Renal cortical epithelial cell (primary cell): ENCODE data around the gene DNAJC18. TPM values are rescaled to one million over a fixed set of nuclear protein-coding genes. Genes with fewer than 3 reads are reported as not detected.
"Not testable (repeated sequence)": the region's sequence is repeated elsewhere in the genome, so short reads cannot be mapped to it uniquely, and the experiment has no call there.

Source experiments
- DNase-seq: peaks from one replicate; pipeline ENCODE4 v3.0.0-alpha.2; 2011; ENCODE audit warnings: low read depth
- total RNA-seq: library from RNA; depleted of rRNA; stranded (reverse); fragments of >200 nt; gene quantifications from 2 replicates; pipeline ENCODE4 v1.2.3, GENCODE V29; 2014

The DNAJC18 gene
- total RNA-seq: 6.3 and 11.1 TPM in 2 replicates

GRCh38 chr5:139439013-139439903 is at the start of gene DNAJC18:
TSS of gene DNAJC18 (minus strand) at chr5:139439525. CDS start at chr5:139439445, 80 bp downstream.
- DNase-seq: peak; percentile 70

GRCh38 chr5:139488260-139488659 is 48.9 kb upstream of the DNAJC18 start:
- DNase-seq: no peak

GRCh38 chr5:139486201-139486600 is 46.9 kb upstream of the DNAJC18 start:
- no peak for DNase-seq

DNA sequence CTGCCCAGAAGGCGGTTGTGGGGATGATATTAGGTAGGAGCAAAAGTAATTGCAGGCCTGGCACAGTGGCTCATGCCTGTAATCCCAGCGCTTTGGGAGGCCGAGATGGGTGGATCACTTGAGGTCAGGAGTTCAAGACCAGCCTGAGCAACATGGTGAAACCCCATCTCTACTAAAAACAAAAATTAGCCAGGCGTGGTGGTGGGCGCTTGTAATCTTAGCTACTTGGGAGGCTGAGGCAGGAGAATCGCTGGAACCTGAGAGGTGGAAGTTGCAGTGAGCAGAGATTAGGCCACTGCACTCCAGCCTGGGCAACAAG is 43.5 kb upstream of the DNAJC18 start:
- not testable (repeated sequence) for DNase-seq

DNA sequence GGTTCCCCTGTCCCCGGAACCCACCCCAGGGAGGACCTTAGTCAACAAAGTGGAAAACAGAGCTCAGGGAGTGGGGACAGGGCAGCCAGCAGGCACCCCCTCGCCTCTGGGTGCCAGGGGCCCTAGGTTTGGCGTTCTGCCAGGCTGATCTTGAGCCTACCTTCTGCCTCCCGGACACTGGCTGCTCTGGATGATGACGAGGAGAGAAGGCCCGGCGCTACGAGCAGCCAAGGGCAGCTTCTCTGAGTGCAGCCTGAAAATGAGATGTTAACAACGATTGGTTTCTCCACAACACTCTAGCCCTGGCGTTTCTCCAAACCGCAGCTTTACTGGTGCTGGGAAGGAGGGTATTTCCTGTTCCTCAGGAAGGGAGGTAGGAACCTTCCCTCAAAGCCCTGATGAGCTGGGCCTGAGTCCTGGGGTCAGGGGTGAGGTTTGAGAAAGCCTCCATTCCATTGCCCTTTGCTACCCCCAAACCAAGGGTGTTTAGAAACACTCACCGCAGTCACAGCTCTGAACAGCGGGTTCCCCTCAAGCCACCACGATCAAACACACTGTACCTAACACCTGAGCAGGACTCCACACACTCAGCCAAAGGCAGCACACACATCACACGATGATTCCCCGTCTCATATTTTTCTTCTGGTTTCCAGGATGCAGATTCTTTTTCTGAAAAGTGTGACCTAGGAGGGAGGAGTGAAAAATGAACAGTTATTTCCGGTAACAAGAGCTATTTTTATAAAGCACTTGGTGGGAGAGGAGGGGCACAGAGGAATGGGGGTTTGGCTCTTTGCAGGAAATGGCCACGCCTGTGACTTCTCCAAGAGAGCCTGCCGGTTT is 42.9 kb upstream of the DNAJC18 start, which contains the start of gene STING1:
TSS of gene STING1 (minus strand) at position 709 of the 840 bp plus-strand sequence. CDS start 1,054 bp downstream, outside the sequence.
- peak; percentile 95 for DNase-seq

DNA sequence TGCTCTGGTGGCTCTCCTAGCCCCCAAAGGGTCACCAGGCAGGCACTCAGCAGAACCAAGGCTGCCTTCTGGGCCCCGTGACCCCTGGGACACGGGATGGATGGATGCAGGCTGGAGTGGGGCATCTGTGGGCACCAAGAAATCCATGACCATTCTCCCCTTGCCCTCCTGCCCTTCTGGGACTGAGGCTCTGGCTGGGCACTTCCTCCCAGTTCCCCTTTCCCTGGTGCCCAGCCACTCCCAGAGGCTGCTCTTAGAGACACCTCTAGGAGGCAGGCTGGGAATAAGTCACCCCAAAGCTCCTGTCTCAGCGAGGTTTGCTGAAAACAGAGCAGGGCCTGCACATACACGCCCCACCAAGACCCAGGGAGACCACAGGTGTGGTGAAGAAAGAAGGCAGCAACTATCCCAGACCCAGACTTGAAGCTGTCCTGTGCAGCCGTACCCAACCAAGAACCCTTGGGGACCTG is 42.3 kb upstream of the DNAJC18 start:
- DNase-seq: no peak

- DNase-seq: no peak
These were observed 41.8 kb upstream of the DNAJC18 start for GRCh38 chr5:139481122-139481533.

DNA sequence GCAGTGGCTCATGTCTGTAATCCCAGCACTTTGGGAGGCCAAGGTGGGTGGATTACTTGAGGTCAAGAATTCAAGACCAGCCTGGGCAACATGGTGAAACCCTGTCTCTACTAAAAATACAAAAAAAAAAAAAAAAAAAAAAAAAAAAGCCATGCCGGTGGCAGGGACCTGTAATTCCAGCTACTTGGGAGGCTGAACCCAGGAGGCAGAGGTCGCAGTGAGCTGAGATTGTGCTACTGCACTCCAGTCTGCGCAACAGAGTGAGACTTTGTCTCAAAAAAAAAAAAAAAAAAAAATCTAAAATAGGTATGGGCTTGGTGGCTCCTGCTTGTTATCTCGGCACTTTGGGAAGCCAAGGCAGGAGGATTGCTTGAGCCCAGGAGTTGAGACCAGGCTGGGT is 40.4 kb upstream of the DNAJC18 start:
- DNase-seq: not testable (repeated sequence)

GRCh38 chr5:139478657-139479423 is 39.5 kb upstream of the DNAJC18 start:
- DNase-seq: not testable (repeated sequence)

DNA sequence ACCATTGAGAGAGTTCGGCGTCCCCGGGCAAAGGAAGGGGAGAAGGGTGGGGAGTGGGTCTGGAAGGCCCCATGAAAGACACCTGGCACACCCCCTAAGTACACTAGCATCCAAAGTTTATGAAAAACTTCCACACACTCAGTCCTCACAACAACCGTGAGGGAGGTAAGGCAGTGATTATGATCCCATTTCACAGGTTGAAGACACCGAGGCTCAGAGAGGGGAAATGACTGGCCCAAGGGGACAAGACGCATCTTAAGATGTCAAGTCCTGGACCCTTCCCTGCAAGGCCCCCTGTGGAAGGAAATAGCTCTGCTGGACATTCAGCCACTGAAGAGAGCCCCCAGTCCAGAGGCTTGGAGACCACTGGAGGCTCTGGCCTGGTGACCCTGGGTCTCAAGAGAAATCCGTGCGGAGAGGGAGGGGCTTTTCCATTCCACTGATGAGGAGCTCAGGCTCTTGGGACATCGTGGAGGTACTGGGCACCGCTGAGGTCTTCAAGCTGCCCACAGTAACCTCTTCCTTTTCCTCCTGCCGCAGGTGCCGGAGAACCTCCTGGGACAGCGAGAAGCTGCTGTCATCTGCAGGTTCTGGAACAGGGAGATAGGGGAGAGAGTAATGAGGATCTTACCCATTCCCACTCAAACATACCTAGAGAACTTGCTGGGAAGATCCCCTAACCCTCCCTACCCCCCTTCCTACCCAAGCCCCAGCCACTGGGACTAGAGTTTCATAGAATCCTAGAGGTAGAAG is 36.7 kb upstream of the DNAJC18 start:
- no peak for DNase-seq

GRCh38 chr5:139474890-139475791 is 35.8 kb upstream of the DNAJC18 start:
- peak; percentile 63 for DNase-seq

DNA sequence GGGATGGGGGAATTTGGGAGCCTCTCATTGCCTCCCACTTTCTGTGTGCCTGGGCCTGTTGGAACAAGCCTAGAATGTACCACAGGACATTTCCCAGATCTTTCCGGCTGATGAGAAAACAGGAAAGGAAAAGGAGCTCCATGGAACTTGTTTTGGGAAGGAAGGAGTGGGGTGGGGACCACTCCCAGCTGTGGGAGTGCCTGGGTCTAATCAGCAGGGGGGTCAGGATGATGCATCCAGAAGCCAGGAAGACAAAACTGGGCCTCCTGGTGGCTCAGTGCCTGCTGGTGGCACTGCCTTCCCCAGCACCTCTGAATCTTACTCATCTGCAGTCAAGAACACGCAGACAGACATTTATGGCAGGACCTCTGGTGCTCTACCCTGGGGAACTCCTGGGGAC is 34.2 kb upstream of the DNAJC18 start:
- DNase-seq: no peak

DNA sequence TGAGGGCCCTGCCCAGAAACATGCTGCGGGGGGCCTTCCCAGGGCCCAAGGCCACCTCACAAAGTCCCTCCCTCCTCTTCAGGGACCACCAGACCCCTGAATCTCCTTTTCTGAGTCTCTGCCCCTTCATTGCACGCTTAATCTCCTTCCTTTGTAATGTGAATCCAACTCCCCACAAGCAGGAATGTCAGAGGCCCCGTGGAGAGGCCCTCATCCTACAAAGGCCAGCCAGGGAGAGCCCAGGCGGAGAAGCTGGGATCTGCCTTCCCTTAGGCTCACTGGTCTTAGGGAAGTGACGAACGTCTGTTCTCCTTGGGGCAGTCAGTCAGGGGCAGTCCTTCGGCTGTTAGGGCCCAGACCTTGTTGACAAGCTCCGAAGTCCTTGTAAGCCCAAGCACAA is 33.8 kb upstream of the DNAJC18 start:
- DNase-seq: no peak

DNA sequence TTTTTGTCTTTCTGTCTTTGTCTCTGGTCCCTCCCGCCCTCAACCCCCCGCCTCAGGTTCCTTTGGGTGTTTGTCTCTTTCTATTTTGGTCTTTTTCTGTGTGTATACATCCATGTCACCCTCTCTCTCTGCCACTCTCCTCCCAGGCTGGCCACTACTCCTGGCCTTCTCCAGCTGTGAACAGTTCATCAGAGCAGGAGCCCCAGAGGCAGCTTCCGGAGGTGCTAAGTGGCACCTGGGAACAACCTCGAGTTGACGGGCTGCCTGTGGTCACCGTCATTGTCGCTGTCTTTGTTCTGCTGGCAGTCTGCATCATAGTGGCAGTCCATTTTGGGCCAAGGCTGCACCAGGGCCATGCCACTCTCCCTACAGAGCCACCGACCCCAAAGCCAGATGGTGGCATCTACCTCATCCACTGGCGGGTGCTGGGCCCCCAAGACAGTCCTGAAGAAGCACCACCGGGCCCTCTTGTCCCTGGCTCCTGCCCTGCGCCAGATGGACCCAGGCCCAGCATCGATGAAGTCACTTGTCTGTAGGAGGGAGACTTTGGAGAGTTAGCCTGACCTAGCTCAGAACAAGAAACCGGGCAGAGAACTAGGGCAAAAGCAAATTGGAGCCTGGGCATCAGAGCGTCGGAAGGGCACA is 33.2 kb upstream of the DNAJC18 start:
- no peak for DNase-seq

DNA sequence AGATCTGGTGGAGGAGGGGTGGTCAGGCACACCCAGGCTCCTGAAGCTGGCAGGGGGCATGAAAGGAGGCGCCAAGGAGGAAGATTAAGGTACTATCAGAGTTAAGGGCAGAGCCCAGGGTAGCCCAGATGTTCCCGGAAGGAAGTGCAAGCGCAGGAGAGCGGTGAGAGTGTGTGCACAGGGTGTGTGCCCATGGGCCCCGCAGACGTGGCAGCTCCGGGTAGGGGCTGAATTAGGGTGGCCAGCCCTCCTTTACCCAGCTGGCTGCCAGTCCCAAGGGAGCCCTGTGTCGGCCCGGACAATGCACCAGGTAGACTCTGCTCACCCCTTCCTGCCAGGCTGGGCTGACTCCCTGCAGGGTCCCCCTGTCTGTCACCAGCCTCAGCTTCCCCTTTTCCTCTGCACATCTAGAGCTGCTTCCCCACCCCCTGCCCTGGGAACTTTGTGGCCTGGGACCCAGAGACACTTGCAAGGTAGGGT is 31.5 kb upstream of the DNAJC18 start, which contains the start of gene SMIM33:
TSS of gene SMIM33 (plus strand) at position 184 of the 480 bp plus-strand sequence. CDS start at position 302, 118 bp downstream.
- DNase-seq: no peak

DNA sequence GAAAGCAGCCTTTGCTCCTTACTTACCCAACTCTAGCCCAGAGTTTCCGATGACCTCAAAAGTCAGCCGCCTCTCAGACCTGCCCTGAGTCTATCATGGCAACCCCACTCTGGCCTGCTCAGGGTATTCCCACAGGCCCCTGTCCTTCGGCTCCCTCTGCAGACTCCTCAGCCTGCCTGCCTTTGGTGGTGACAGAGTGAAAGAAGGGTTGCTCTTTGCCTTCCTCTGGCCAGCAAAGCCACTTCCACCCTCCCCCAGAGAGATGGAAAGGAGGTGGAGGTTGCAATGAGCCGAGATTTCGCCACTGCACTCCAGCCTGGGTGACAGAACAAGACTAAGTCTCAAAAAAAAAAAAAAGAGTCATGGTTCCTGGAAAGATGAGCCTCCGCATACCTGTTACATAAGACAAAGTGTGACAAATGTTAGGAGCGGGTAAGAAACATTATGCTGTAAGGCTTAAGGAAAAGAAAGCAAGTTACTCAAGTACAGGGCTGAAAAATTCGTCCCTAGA is 29.2 kb upstream of the DNAJC18 start:
- DNase-seq: no peak

DNA sequence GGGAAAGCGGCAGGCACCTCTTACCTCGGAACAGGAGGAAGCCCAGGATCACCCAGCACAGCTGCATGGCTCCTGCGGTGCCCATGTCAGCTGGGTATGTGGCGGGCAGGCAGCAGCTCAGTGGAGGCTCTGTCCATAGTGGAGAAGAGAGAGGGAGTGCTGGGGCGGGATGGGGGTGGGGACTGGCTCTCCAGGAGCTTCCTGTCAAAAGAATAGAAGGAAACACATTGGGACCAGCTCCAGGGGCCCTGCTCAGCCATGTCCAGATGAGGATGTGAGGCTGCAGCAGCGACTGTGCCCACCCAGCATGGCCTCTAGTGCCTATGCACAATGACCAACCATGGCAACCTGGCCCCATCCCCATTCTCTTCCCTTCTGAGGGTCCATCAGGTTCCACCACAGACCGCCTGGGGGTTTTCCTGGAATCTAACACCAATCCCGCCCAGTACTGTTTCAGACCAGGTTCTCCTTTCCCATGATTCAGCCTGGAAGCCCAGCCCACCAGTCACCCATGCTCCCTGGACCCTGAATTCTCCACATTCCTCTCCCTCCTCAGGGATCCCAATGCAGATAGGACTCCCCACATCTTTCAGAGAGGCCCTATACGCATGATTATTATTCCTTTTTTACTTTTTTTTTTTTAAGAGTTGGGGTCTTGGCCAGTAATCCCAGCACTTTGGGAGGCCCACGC is 23.4 kb upstream of the DNAJC18 start, which contains the start of gene ECSCR:
TSS of gene ECSCR (minus strand) at position 158 of the 691 bp plus-strand sequence. CDS start at position 85, 73 bp downstream.
- DNase-seq: no peak

DNA sequence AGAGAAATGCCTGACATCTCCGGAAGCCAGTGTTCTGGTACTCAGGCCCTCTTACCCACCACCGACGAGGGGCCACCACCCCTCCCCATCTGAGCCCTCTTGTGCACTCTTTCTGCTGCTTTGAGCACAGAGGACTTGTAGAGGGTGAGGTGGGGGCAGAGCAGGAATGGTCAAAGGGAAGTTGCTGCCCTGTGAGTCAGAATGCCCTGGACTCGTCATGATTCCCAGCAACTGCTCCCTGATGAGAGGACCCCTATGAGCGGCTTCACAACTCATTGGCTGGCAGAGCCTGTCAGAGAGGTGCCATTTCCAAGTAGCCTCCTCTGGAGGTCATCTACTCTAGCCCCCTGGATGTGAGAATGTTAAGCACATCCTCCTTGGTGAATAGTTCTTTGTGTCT is 22.4 kb upstream of the DNAJC18 start:
- DNase-seq: peak; percentile 58
